ENCODE results near the gene AKT1.

AKT1 gene

GRCh38 chr14:104791425-104791824 lies 4.1 kb downstream of the AKT1 start:
- DNase-seq = no peak
- intact Hi-C loops (cut with DNase I) = no loop called here

- intact Hi-C loops (cut with DNase I) = no loop called here
- no peak for DNase-seq
Observed at GRCh38 chr14:104789752-104790743, 5.5 kb downstream of the AKT1 start.

DNA sequence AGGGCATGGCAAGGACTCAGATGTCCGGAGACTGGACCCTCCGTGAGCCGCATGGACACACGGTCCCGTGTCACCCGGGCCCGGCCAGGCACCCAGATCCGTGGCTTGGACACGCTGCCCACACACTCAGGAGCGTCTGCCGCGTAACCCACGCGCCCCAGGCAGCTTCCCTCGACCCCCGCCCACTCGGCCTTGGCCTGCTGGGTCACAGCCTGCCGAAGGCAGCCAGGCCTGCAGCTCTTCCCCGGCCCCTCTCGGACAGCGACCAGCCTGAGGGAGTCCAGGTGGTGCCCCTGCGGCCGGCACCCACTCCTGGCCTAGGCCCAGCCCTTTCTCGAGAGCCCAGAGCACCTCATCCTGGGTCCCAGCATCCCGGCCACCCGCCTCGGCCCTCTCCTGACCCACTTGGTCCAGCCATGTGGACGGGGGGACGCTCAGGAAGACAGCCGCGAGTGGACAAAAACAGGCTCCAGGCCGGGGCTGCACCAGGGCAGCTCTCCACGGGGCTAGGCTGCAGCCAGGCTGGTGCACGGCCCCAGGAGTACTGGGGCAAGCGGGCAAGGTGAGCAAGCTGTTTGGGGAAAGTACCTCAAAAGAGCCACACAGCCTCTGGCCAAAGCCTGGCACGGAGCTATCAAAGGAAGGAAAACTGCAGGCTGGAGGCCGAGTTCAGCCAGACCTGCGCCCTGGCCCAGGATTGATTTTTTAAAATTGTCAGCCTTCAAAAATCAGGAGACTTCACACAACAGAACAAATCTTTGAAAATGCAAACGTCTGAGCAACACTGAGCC lies 6.5 kb downstream of the AKT1 start:
- intact Hi-C loops (cut with DNase I) = no loop called here
- DNase-seq = no peak

DNA sequence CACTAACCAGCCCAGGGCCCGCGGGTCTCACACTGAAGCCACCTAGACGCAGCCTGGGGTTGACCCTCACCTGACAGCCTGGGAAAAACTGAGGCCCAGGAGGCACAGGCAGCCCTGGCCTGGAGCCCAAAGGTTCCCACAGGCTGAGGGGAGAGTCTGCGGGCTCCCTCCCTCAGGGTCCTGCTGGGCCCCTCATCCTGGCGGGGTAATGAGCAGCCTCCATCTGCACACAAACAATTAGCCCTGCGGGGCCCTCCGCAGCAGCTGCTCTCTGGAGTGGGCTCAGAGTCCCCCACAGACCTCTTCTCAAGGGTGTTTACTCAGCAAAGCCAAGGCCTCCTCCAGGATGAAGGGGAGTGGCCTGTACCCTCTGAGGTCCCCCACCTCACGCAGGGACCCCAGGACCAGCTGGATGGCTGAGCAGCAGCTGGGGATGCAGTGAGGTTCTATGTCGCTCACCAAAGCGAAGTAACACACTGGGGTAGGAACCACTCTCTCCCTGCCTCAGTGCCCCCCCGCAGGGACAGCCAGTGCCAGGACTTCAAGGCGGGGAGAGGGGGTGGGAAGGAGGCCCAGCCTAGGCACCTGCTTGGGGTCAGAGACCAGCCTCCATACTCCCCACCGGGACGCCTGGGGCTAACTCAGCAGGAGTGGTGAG lies 7.3 kb downstream of the AKT1 start:
- intact Hi-C loops (cut with DNase I) = no loop called here
- no peak for DNase-seq

- no peak for DNase-seq
- intact Hi-C loops (cut with DNase I) = no loop called here
Observed at GRCh38 chr14:104787736-104788135, 7.8 kb downstream of the AKT1 start.

DNA sequence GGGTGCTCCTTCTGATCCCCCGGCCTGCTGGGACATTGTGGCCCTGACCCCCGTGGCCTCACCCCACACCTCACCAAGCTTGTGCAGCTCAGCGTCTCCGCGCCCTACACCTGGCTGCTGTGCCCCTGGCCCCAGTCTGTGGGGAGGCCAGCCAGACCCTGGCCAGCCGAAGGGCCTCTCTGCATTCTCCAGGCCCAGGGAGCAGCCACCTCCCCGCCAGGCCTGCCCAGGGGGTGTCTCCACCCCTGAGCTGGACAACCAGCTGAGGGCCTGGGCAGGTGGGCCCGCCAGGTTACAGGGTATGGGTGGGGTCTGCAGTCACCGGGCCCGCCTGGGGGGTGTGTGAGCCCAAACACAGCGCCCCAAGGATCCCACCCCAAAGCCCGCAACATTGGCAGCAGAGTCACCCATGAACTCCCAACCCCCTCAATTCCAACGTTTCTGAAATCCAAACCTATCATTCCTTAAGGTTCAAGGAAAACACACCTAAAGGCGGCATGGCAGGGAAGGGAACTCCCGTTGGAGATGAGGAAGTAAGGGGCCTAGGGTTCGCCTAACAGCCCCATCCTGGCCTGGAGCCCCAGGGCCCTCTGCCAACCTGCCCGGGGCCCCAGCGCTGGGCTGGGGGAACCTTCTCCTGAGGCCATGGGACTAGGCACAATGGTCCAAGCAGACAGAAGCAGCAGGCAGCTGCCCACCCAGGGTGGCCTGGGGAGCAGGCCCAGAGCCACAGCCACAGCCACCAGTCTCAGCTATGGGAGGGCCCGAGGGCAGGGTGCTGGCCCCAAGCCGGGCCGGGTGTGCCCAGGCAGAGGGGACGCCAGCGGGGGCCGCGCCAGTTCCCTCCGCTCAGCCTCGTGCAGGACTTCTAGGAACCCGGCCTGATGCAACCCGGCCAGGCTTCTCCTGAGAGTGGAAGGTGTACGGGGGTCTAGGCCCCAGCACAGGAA lies 8.5 kb downstream of the AKT1 start:
- intact Hi-C loops (cut with DNase I) = no loop called here
- peak in 3 of 42 donors; percentile 38 to 58 (median 45) for DNase-seq

DNA sequence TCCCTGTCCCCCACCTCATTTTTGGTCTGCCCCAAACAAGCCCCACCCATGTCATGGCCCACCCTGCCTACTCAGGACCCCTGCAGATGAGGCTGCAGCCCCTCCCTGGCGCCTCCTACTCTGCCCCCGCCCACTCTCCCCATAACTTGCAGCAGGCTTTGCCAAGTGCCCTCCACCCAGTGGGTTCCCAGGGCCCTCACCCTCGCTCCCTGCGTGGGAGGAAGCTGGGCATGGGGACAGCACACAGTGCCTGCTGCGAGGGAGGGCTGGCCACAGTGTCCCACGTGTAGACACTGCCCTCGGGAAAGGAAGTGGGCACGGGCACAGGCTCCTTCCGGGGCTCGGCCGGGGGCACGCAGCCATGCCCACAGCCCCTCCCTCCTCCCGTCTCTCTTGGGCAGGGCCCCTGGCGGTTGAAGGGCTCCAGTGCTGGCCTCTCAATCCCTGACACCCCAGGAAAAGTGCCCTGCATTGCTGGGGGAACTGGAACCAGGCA lies 9.4 kb downstream of the AKT1 start:
- no peak for DNase-seq
- intact Hi-C loops (cut with DNase I) = no loop called here

DNA sequence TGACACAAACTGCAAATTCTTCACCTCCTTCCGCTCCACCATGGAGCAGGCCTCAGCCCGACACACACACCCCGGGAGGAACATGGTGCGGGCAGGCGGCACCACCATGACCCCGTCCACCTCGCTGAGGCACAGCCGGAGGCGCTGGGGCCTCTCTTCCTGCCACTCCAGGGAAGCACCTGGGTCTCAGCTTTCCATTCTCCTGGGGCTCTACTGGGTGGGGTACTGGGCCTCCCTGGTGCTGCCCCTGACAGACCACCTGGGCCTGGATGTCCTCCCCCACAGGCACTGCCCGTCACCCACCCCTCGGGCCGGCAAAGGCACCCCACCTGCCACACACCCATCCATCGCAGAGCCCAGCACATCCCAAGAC lies 9.9 kb downstream of the AKT1 start:
- peak in 1 of 42 donors; percentile 1 for DNase-seq
- intact Hi-C loops (cut with DNase I) = no loop called here

- intact Hi-C loops (cut with DNase I) = no loop called here
- peak in 9 of 42 donors; percentile 31 to 53 (median 49) for DNase-seq
Observed at GRCh38 chr14:104784846-104785707, 10.5 kb downstream of the AKT1 start.

DNA sequence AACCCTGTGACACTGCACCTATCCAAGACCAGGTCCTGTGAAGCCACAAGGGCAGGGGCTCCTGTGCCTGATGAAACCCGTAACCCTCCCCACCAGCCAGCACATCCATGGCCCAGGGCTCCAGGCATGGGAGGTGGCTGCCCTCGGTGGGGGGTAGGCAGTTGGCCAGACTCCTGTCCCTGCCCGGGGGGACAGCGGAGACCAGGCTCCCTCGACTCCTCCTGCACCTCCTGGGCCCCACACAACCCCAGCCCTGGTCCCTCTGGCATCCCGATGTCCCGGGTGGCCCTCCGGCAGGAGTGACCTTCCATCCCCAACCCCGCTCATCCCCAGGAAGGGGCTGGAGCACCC lies 11.4 kb downstream of the AKT1 start:
- peak in 1 of 42 donors; percentile 1 for DNase-seq

GRCh38 chr14:104783484-104784217 lies 11.9 kb downstream of the AKT1 start:
- intact Hi-C loops (cut with DNase I) = no loop called here
- no peak for DNase-seq

More for the DNA sequence above, 11.4 kb downstream of the AKT1 start:
- intact Hi-C loops (cut with DNase I) = no loop called here

- intact Hi-C loops (cut with DNase I) = no loop called here
- no peak for DNase-seq
Observed at GRCh38 chr14:104782808-104783139, 12.8 kb downstream of the AKT1 start.

- intact Hi-C loops (cut with DNase I) = no loop called here
Observed at GRCh38 chr14:104782086-104782807, 13.3 kb downstream of the AKT1 start.

GRCh38 chr14:104781271-104782077 lies 14.1 kb downstream of the AKT1 start:
- intact Hi-C loops (cut with DNase I) = no loop called here
- no peak for DNase-seq

More at GRCh38 chr14:104782086-104782807, 13.3 kb downstream of the AKT1 start:
- DNase-seq = no peak

DNA sequence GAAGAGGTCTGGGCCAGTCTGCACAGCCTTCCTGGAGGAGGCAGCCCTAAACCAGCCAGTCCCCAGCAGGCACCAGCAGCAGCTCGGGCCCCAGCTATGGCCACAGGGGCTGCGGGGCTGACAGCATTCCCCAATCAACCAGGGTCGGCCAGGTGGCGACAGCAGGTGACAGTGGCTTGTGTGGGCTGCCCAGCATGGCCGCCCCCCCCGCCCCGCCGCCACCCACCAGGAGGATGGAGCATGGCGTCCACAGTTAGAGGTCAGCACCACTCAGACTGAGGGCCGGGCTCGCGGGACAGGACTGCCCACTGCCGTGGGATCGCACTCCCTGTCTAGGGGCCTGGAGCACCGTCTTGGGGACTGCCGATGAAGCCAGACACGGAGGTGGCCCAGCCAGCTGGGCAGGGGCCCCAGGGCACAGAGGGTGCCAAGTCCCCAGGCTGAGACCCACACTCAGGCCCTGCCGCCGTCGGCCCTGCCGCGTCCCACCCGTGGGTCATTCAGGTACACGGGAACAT lies 15.0 kb downstream of the AKT1 start:
- intact Hi-C loops (cut with DNase I) = no loop called here
- DNase-seq = no peak

All from head of caudate nucleus (tissue), 42 donors.